Subcutaneous abdominal adipose tissue (tissue), 5 donors: Measurements from ENCODE around the gene DEFB121.
"Not testable (repeated sequence)": the region's sequence is repeated elsewhere in the genome, so short reads cannot be mapped to it uniquely, and the experiment has no call there.

Source experiments
- H3K27ac ChIP-seq: one replicate; pipeline ENCODE4 v1.7.0; 2013; ENCODE audit warnings: low read depth, mild to moderate bottlenecking, inconsistent platforms, low read length, moderate library complexity
- H3K27me3 ChIP-seq, 5 donors: one replicate each; pipeline ENCODE4 v1.7.0; 2013; ENCODE audit warnings: low read length in 5 of 5, inconsistent platforms in 1 of 5; ENCODE audit not compliant: control insufficient read depth in 5 of 5, insufficient read depth in 4 of 5
- H3K36me3 ChIP-seq, 5 donors: one replicate each; pipeline ENCODE4 v1.7.0; 2013; ENCODE audit warnings: low read length in 5 of 5; ENCODE audit not compliant: control insufficient read depth in 5 of 5, insufficient read depth in 5 of 5
- H3K4me1 ChIP-seq, 5 donors: one replicate each; pipeline ENCODE4 v1.7.0; 2013; ENCODE audit warnings: low read length in 5 of 5, mild to moderate bottlenecking in 3 of 5, moderate library complexity in 1 of 5; ENCODE audit not compliant: control insufficient read depth in 5 of 5, insufficient read depth in 5 of 5
- H3K4me3 ChIP-seq, 5 donors: one replicate each; pipeline ENCODE4 v1.7.0; 2013; ENCODE audit warnings: low read length in 5 of 5, low read depth in 1 of 5
- H3K9ac ChIP-seq, 5 donors: one replicate each; pipeline ENCODE4 v1.7.0; 2013; ENCODE audit warnings: low read length in 5 of 5, mild to moderate bottlenecking in 4 of 5, moderate library complexity in 3 of 5
- H3K9me3 ChIP-seq, 5 donors: one replicate each; pipeline ENCODE4 v1.7.0; 2013; ENCODE audit warnings: low read length in 5 of 5; ENCODE audit not compliant: control insufficient read depth in 5 of 5
- donor health status: healthy.
- donor health status: healthy.
- donor health status: healthy.
- donor health status: healthy.
- donor health status: healthy.

The DEFB121 gene

GRCh38 chr20:31364272-31364671, 41.7 kb downstream of the DEFB121 start:
- H3K4me3 ChIP-seq, H3K4me1 ChIP-seq, H3K9ac ChIP-seq, H3K36me3 ChIP-seq, H3K27me3 ChIP-seq, H3K27ac ChIP-seq, H3K9me3 ChIP-seq: not testable (repeated sequence)

DNA sequence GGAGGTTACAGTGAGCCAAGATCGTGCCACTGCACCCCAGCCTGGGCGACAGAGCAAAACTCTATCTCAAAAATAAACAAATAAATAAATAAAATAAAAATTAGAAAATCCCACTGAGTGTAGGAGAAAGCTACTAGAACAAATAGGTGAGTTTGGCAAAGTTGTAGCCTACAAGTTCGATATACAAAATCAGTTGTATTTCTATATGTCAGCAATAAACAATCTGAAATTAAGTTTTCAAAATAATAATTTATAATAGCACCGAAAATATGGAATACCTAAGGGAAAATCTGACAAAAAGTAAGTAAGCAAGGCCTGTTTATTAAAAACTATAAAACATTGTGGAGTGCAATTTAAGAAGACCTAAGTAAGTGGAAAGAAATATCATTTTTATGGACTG, 42.7 kb downstream of the DEFB121 start:
- H3K27me3 ChIP-seq = peaks cover 0 to 2% (median 0%) of the 10 kb centered on the region in 5 donors
- H3K9ac ChIP-seq = no peak overlapping the region
- no peak overlapping the region for H3K4me3 ChIP-seq
- H3K27ac ChIP-seq = no peak overlapping the region
- H3K36me3 ChIP-seq = no peaks in the 10 kb centered on the region
- H3K9me3 ChIP-seq = peaks cover 0 to 4% (median 0%) of the 10 kb centered on the region in 5 donors
- no peaks in the 10 kb centered on the region for H3K4me1 ChIP-seq

DNA sequence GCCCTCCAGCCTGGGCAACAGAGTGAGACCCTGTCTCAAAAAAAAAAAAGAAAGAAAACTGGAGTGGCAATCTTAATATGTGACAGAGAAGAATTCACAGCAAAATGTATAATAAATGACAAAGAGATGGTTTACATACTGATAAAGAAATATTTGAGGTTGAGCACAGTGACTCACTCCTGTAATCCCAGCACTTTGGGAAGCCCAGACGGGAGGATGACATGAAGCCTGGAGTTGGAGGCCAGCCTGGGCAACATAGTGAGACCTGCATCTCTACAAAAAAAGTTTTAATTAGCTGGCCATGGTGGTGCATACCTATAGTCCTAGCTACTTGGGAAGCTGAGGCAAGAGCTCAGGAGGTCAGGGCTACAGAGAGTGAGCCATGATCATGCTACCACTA, 50.0 kb downstream of the DEFB121 start:
- no peaks in the 10 kb centered on the region for H3K9me3 ChIP-seq
- no peak overlapping the region for H3K27ac ChIP-seq
- peaks cover 0 to 2% (median 0%) of the 10 kb centered on the region in 5 donors for H3K27me3 ChIP-seq
- H3K4me3 ChIP-seq = no peak overlapping the region
- no peaks in the 10 kb centered on the region for H3K4me1 ChIP-seq
- H3K9ac ChIP-seq = no peak overlapping the region
- H3K36me3 ChIP-seq = no peaks in the 10 kb centered on the region
